HG02588 (cell line): Measurements from ENCODE around the gene TP63.
A peak's percentile ranks its signal among the peaks of the same experiment; 100 is the strongest.
"Not testable (repeated sequence)": the region's sequence is repeated elsewhere in the genome, so short reads cannot be mapped to it uniquely, and the experiment has no call there.

Experiments used
- ATAC-seq: cut with Tn5 transposase; IDR thresholded peaks from one replicate; pipeline ENCODE4 v1.9.1; 2021; ENCODE audit warnings: mild to moderate bottlenecking, moderate library complexity; ENCODE audit not compliant: unreplicated experiment

TP63 gene

DNA sequence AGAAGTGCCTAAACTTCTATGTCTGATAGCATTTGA is at the start of gene TP63:
TSS of gene TP63 (plus strand) at position 17 of the 36 bp plus-strand sequence. CDS start 127 bp downstream, outside the sequence.
- ATAC-seq, result no peak

DNA sequence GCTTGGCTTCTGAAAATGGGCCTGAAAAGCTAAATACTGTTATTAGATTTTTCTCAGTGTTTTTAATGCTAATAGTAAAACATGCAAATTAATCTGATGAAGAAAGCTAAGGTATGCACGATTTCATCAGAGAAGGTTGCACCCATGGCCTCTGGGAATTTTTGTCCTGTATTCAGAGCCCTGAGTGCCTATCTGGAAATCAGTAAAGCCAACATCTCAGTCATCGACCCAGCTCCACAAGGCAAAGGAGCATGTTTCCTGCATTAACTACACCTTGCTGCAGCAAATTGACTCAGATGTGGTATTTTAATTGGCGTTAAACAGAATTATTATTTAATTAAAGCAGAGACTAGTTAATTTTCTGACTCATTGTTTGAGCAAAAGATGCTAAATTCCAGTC is 49.0 kb upstream of the TP63 start:
- no peak for ATAC-seq

DNA sequence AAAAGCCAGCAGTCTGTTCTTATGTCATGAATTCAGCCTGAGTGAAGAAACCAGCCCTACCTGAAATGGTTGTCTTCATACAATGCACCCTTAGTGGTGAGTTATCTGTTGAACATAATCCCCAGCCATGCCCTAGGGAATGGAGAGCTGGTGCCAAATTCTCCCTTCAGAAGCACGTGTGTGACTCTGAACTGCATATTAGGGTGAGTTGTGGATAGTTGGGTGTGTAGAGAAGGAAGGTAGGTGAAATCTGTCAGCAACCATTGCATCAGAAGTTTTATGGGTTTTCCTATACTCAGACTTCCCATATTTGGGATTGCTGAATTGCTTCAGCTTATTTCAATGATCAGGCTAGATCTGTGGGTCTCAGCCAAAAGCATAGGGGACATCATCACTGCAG is 46.5 kb upstream of the TP63 start:
- ATAC-seq, result no peak

DNA sequence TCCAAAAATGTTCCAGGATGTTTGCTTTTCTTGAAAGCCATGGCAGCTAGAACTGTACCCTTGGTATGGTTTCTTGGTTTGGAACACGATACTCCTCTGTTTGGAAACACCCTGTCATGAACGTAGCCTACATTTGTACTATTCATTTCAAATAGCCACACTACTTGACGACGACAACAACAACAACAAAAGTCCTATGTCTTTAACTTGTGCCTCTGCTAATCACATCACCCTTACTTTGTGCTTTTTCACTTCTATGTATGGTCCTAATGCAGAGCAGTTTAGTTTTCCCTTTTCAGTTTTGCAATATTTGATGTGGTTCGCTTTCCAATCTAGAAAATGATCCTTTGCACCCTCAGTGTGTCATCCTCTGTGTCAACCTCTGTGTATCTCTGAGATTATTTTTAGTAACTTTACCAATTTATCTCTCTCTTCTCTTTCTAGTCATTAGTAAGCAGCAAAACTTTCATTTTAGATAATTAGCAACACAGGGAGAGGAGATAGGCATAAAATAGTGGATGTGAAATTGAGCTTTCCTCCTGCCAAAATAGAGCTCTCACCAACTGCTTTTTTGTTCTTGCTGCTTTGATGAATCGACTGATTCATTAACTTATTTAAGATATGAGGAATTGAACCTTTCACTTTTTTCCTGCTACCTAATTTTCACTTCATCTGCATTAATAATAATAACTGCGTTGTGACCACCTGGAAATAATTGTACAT is 44.1 kb upstream of the TP63 start:
- ATAC-seq, result peak; percentile 89

DNA sequence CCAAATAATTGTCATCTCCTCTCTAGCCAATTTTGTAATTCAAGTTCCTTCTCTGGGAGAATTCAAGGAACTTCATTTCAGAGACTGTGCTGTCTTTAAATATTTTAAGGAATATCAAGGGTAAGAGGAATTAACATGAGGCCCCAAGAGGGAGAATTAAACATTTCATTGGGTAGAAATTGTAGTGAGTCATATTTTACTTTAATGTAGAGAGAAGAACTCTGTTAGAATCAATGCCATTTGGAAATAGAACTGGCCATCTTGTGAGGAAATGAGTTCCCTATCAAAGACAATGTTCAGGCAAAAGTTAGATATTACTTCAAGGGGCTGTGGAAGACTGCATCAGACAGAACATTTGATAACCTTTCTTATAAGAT is 43.5 kb upstream of the TP63 start:
- ATAC-seq, result no peak

DNA sequence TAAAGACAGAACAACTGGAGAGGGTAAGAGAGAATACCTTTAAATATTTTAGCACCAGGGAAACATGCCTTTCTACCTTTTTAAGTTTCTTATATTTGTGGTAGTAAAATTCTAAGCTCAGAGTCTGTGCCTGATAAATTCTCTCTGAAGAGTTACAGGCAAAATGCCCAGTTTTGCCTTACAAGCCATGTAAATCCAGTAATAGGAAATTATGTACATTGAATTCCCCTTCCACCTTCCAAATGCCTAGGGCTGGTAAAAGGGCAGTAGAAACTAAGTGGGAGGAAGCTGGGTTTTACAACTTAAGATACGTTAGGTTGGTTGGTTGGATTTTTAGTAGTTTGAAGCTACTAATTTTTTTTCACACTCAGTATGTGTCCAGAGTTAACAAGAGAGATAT is 43.1 kb upstream of the TP63 start:
- ATAC-seq, result no peak

DNA sequence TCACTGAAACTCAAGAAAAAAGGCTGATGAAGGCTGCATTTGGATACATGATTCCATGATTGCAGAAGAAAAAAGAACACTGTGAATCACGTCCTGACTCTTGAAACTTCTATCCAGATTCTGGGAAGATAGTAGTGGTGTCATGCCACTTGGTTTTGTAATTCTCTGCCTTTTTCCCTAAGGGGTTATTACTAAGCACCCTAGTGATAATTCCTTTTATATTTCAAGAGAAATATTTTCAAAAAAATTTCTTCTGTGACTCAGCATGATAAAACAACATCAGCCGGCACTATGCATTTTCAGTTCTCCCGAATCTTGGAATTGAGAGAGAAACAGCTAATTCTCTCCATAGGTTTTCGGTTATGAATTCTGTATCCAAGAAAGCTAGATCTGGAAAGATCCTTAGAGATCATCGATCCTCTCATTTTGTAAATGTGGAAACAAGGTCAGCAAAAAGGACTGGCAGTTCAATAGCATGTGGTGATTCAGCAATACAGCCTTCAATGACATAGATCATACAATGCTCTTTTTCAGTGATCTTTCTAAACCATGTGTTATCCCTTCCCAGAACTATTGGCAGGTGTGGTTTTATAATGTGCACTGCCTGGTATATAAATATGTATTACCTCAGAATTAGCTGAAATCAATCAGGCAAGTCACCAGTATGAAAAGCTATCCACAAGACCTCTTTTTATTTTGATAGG is 42.6 kb upstream of the TP63 start:
- no peak for ATAC-seq

DNA sequence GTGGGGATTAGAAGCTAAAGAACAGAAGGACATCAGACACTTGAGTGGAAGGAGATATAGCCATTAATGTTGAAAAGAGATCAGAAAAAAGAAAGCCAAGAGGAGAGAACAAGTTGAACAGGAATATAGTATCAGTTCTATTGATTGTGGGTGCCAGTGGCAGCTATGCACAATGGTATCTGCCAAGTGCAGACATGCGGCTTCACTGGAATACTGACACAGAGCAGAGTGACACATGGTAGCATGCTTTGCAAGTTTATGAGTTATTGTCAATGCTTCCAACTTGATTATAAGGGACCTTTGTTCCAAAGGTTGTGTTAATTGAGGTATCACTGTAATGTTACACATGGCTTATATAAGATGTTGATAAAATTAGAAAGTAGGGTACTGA is 42.0 kb upstream of the TP63 start:
- ATAC-seq, result no peak

DNA sequence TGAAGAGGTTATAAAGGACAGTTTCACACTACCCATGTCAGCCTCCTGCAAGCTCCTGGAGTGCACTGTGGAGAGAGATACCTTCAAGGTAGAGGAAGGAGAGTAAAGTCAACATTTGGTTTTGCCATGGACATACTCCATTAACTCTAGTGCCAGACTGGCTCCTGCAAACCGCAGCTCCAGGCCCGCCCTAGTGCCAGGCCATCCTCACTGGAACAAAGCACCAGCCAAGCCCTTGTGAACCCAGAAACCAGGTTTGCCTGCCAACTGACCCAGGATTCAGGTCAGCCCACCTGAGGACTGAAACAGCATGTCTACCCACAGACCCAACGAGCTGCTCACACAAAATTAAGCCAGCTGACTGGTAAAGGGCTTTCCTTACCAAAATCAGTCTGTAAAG is 41.0 kb upstream of the TP63 start:
- ATAC-seq, result no peak

DNA sequence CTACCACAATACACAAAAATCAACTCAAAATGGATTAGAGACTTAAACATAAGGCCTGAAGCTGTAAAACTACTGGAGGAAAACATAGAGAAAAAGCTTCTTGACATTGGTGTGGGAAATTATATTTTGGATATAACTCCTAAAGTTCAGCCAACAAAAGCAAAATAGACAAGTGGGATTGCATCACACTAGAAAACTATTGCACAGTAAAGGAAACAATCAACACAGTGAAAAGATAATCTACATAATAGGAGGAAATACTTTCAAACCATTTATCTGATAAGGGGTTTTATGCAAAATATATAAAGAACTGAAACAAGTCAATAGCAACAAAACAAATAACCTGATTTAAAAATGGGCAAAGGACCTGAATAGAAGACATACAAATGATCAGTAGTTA is 37.6 kb upstream of the TP63 start:
- ATAC-seq, result no peak

DNA sequence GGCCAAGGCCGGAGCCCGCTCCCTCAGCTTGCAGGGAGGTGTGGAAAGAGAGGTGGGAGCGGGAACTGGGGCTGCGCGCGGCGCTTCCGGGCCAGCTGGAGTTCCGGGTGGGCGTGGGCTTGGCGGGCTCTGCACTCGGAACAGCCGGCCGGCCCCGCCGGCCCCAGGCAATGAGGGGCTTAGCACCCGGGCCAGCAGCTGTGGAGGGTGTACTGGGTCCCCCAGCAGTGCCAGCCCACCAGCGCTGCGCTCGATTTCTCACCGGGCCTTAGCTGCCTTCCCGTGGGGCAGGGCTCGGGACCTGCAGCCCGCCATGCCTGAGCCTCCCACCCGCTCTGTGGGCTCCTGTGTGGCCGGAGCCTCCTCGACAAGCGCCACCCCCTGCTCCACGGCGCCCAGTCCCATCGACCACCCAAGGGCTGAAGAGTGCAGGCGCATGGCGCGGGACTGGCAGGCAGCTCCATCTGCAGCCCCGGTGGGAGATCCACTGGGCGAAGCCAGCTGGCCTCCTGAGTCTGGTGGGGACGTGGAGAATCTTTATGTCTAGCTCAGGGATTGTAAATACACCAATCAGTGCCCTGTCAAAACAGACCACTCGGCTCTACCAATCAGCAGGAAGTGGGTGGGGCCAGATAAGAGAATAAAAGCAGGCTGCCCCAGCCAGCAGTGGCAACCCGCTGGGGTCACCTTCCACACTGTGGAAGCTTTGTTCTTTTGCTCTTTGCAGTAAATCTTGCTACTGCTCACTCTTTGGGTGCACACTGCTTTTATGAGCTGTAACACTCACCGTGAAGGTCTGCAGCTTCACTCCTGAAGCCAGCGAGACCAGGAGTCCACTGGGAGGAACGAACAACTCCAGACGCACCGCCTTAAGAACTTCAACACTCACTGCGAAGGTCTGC is 34.9 kb upstream of the TP63 start:
- not testable (repeated sequence) for ATAC-seq

DNA sequence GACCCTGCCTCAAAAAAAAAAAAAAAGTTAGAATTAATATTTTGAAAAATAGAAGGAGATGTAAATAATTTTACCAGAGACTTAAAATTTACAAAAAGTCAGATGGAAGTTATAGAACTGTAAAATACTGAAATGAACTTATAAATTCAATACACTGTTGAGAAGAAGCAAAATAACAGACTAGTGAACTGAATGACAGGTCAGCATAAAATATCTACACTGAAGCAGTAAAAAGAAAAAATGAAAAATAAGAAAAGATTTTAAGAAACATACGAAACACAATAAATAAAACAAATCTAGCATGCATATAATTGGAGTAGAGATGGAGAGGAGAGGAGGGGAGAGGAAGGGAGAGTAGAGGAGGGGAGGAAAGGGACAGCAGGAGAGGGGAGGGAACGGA is 33.3 kb upstream of the TP63 start:
- no peak for ATAC-seq

DNA sequence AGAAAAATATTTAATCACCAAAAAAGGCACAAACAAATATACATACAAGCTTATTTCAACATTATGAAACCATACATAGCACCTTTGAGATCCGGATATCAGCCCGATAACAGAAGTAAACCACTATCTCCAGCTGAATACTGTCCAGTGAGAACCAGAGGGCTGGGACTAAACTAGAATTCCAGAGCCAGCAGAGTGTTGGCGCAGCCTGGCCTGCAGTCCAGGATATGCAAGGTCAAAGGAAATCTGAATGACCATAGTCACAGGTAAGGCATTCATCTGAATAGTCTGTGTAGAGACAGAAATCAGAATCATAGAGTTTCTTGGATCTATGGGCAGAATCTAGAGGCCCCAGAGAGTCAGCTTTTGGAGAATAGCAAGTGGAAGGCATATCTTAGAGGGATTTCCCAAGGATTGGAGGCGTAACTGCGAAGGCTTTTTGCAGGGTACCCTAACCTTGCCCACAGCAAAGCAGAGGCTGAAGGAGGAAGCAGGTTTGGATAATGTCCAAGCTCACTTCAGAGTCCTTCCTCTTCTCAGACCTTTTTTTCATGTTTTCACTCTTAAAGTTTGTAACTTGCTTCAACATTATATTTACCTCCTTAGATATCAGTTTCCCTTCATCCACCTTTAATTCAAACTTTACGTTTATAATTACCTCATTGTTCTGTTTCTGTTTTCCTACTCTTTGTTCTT is 32.5 kb upstream of the TP63 start:
- ATAC-seq, result no peak

DNA sequence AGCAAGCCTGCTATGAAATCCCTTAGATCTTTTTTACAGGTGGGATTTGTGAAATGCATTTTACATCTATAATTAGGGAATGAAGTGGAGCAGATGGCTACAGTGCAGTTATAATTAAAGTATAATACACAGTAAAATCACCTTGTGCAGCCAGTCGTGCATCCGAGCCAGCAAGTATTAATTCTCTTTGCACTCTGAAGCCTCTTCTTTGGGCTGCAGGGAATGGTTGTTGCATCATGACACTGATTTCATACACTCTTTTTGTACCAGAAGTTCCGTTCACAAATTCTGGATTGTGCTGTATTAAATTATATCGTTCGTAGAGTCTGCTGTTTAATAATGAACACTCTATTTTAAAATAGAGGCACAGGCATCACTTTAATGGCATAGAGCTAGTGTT is 28.7 kb upstream of the TP63 start:
- ATAC-seq, result no peak

DNA sequence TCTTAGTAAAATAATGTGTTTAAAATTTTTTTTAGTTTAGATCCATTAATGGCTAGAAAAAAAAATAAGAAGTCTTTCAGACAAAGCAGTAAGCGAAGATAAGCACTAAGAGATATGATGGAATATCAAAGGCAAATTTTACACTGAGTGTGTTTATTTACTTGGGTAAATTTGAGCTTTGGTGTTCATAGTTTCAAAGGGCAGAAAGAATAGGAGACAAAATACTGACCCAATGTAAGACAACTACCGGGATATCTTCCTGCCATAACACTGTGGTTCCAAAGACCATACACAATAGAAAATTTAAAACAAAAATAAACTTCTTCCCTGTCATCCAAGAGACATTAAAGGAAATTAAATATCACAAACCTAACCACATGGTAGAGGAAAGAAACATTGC is 25.5 kb upstream of the TP63 start:
- ATAC-seq, result no peak

DNA sequence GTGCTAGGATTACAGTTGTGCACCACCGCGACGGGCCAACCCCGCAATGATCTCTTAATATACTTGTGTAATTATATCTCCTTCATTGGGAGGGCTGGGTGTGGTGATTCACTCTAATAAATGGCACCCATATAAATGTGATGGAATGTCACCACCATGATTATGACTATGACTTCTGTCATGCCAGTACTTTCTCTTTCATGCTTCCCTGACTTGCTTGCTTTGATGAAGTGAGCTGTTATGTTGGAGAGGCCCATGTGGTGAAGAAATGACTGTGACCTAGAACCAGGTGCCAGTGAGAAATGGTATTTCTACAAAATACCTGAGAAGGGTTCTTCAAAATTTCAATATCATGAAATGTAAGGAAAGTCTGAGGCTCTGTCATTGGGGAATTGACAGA is 24.4 kb upstream of the TP63 start:
- ATAC-seq, result no peak

DNA sequence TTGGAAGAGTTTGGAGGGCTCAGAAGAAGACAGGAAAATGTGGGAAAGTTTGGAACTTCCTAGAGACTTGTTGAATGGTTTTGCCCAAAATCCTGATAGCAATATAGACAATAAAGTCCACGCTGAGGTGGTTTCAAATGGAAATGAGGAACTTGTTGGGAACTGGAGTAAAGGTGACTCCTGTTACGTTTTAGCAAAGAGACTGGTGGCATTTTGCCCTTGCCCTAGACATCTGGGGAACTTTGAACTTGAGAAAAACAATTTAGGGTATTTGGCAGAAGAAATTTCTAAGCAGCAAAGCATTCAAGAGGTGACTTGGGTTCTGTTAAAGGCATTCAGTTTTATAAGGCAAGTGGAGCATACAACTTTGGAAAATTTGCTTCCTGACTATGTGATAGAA is 18.5 kb upstream of the TP63 start:
- ATAC-seq, result not testable (repeated sequence)

DNA sequence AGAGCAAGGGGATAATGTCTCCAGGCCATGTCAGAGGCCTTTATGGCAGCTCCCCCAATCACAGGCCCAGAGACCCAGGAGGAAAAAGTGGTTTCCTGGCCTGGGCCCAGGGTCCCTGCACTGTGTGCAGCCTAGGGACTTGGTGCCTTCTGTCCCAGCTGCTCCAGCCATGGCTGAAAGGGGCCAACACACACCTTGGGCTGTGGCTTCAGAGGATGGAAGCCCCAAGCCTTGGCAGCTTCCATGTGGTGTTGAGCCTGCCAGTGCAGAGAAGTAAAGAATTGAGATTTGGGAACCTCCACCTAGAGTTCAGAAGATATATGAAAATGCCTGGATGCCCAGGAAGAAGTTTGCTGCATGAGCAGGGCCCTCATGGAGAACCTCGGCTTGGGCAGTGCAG is 18.1 kb upstream of the TP63 start:
- no peak for ATAC-seq

DNA sequence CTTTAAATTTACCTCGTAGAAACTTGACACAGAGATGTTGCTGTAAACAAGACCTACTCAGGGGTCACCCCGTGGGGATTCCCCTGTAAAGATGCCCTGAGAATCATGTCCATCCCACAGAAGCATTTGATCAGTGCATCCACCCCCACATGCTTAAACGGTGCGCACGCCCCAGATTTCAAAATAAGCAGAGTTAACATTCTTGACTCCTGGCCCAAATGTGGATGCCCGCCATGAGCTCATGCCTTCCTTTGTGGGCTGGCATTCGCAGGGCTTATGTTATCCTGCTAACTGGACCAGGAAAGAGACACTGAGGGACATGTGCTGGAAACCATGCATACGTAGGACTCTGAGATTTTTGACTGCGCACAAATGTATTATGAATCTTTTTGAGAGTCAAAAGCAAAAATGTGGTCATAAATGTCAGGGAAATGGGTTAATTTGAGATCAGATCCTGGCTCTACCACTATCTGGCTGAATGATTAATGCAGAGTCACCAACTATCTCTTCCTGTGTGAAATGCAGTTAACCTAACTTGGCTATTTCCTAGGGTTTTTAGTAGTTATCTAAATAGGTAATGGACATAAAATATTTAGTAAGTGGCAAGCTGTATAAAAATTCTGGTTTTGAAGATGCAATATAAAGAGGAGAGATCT is 9.1 kb upstream of the TP63 start:
- ATAC-seq, result no peak

DNA sequence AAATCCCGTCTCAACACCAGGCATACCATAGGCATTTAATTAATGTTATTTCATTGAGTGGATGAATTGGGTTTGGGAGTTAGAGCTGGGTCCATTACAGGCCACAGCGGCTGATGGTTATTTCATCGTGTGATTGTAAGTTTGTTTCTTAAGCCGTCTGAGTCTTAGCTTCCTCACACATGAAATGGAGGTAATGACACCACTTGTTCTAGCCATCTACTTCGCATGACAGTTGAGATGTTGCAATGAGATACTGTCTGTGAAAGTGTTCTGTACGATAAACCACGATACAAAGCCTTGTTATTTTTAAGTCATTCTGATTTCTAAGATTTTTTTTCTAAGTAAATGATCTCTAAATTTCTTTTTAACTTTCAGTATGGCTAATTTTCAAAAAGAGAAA is 8.6 kb upstream of the TP63 start:
- ATAC-seq, result no peak

DNA sequence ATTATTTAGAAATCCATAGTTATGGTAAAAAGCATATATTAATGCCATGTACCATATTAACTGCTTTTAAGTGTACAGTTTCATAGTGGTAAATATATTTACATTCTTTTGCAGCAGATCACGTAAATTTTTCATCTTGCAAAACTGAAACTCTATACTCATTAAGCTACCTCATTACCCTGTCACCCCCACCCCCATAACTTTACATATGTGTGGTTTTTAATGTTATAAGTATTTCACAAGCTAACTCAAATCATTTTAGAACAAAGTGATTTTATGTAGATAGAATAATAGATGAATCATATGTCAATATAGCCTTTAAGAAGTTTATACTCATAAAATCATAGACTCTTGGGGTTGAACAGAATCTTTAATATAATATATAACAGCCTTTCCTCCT is 7.1 kb upstream of the TP63 start:
- no peak for ATAC-seq
